H9 (cell line): ENCODE results near the gene CSF1R. TPM values are rescaled to one million over a fixed set of nuclear protein-coding genes. Genes with fewer than 3 reads are reported as not detected.

Experiments
- DNase-seq: peaks from one replicate; pipeline ENCODE4 v3.0.0-alpha.2; 2017
- H2AFZ ChIP-seq: one replicate; pipeline ENCODE4 v1.6.1; 2013; ENCODE audit warnings: mild to moderate bottlenecking, low read length, control low read depth, moderate library complexity
- H2AK5ac ChIP-seq: 2 replicates; pipeline ENCODE4 v1.6.1; 2013; ENCODE audit warnings: low read length, control low read depth, mixed read lengths; ENCODE audit not compliant: insufficient read length
- H2BK120ac ChIP-seq: one replicate; pipeline ENCODE4 v1.6.1; 2013; ENCODE audit warnings: low read depth, mild to moderate bottlenecking, low read length, control low read depth, inconsistent platforms; ENCODE audit not compliant: poor library complexity, severe bottlenecking
- H2BK12ac ChIP-seq: 2 replicates; pipeline ENCODE4 v1.6.1; 2013; ENCODE audit warnings: low read length, control low read depth, mixed read lengths, low read depth; ENCODE audit not compliant: insufficient read length
- H2BK15ac ChIP-seq: 2 replicates; pipeline ENCODE4 v1.6.1; 2013; ENCODE audit warnings: low read depth, low read length, control low read depth
- H2BK20ac ChIP-seq: one replicate; pipeline ENCODE4 v1.6.1; 2013; ENCODE audit warnings: low read depth, mild to moderate bottlenecking, low read length, control low read depth, inconsistent platforms; ENCODE audit not compliant: poor library complexity, severe bottlenecking
- H2BK5ac ChIP-seq: 2 replicates; pipeline ENCODE4 v1.6.1; 2013; ENCODE audit warnings: low read length, control low read depth, mixed read lengths; ENCODE audit not compliant: insufficient read length
- H3K14ac ChIP-seq: 2 replicates; pipeline ENCODE4 v1.6.1; 2013; ENCODE audit warnings: low read length, control low read depth; ENCODE audit not compliant: insufficient read depth
- H3K18ac ChIP-seq: 2 replicates; pipeline ENCODE4 v1.6.1; 2013; ENCODE audit warnings: low read depth, mild to moderate bottlenecking, mixed read lengths, low read length, control low read depth; ENCODE audit not compliant: insufficient read length
- H3K23ac ChIP-seq: 2 replicates; pipeline ENCODE4 v1.6.1; 2013; ENCODE audit warnings: low read length, control low read depth, mixed read lengths, low read depth; ENCODE audit not compliant: insufficient read length
- H3K23me2 ChIP-seq: 2 replicates; pipeline ENCODE4 v1.6.1; 2013; ENCODE audit warnings: low read depth, mild to moderate bottlenecking, mixed read lengths, low read length, control low read depth; ENCODE audit not compliant: insufficient read length, poor library complexity, severe bottlenecking
- H3K27ac ChIP-seq: 2 replicates; pipeline ENCODE4 v1.5.1; 2013; ENCODE audit warnings: low read length, control low read depth, mixed read lengths, low read depth; ENCODE audit not compliant: insufficient read length
- H3K27me3 ChIP-seq: 2 replicates; pipeline ENCODE4 v1.6.1; 2013; ENCODE audit warnings: low read length, control low read depth, inconsistent platforms; ENCODE audit not compliant: insufficient read depth
- H3K4ac ChIP-seq: 2 replicates; pipeline ENCODE4 v1.6.1; 2013; ENCODE audit warnings: low read depth, mild to moderate bottlenecking, control low read depth, inconsistent platforms, low read length, moderate library complexity
- H3K4me1 ChIP-seq: 2 replicates; pipeline ENCODE4 v1.6.1; 2013; ENCODE audit warnings: low read length, control low read depth, inconsistent platforms; ENCODE audit not compliant: insufficient read depth
- H3K4me2 ChIP-seq: 2 replicates; pipeline ENCODE4 v1.6.1; 2013; ENCODE audit warnings: low read length, control low read depth, mixed read lengths; ENCODE audit not compliant: insufficient read length, insufficient read depth
- H3K56ac ChIP-seq: 2 replicates; pipeline ENCODE4 v1.6.1; 2013; ENCODE audit warnings: low read depth, mild to moderate bottlenecking, mixed read lengths, low read length, control low read depth; ENCODE audit not compliant: insufficient read length
- H3K79me1 ChIP-seq: 2 replicates; pipeline ENCODE4 v1.6.1; 2013; ENCODE audit warnings: low read depth, mild to moderate bottlenecking, moderate library complexity, low read length, control low read depth, inconsistent platforms; ENCODE audit not compliant: insufficient read depth, poor library complexity, severe bottlenecking
- H3K79me2 ChIP-seq: 2 replicates; pipeline ENCODE4 v1.6.1; 2013; ENCODE audit warnings: low read length, control low read depth, inconsistent platforms; ENCODE audit not compliant: insufficient read depth
- H3K9ac ChIP-seq: 2 replicates; pipeline ENCODE4 v1.6.1; 2013; ENCODE audit warnings: low read length, control low read depth, mixed read lengths; ENCODE audit not compliant: insufficient read length; ENCODE audit errors: extremely low read depth
- H3K9me3 ChIP-seq: one replicate; pipeline ENCODE4 v1.6.1; 2013; ENCODE audit warnings: low read depth, low read length, inconsistent platforms; ENCODE audit not compliant: control insufficient read depth
- H3T11ph ChIP-seq: one replicate; pipeline ENCODE4 v1.6.1; 2013; ENCODE audit warnings: mild to moderate bottlenecking, low read length, control low read depth, inconsistent platforms
- H4K20me1 ChIP-seq: one replicate; pipeline ENCODE4 v1.6.1; 2013; ENCODE audit not compliant: control insufficient read depth, insufficient read length, insufficient read depth
- H4K5ac ChIP-seq: 2 replicates; pipeline ENCODE4 v1.6.1; 2013; ENCODE audit warnings: low read depth, mild to moderate bottlenecking, mixed read lengths, low read length, control low read depth; ENCODE audit not compliant: insufficient read length
- H4K8ac ChIP-seq: replicated peaks from 2 replicates; pipeline ENCODE4 v1.6.1; 2013; ENCODE audit warnings: low read length, control low read depth, mixed read lengths, low read depth; ENCODE audit not compliant: insufficient read length
- H4K91ac ChIP-seq: 2 replicates; pipeline ENCODE4 v1.6.1; 2013; ENCODE audit warnings: low read depth, mild to moderate bottlenecking, moderate library complexity, mixed read lengths, low read length, control low read depth; ENCODE audit not compliant: insufficient read length
- H3K27ac Mint-ChIP-seq, 3 experiments: 2 replicates in 2 of 3; 3 replicates in 1 of 3; pipeline ENCODE4 v1.8.0; 2020 to 2021; ENCODE audit warnings: mixed read lengths in 3 of 3, mild to moderate bottlenecking in 1 of 3, moderate library complexity in 1 of 3
- H3K27me3 Mint-ChIP-seq: 2 replicates; pipeline ENCODE4 v1.8.0; 2021; ENCODE audit warnings: low read depth, mild to moderate bottlenecking, moderate library complexity, mixed read lengths
- H3K36me3 Mint-ChIP-seq, 3 experiments: 2 replicates in 2 of 3; 3 replicates in 1 of 3; pipeline ENCODE4 v1.8.0; 2020 to 2021; ENCODE audit warnings: low read depth in 3 of 3, mixed read lengths in 3 of 3; ENCODE audit not compliant: insufficient read depth in 1 of 3
- H3K4me1 Mint-ChIP-seq, 2 experiments: 2 replicates each; pipeline ENCODE4 v1.8.0; 2020; ENCODE audit warnings: mixed read lengths in 2 of 2
- H3K4me3 Mint-ChIP-seq, 2 experiments: 2 replicates in 1 of 2; 3 replicates in 1 of 2; pipeline ENCODE4 v1.8.0; 2020 to 2021; ENCODE audit warnings: mild to moderate bottlenecking in 2 of 2, mixed read lengths in 2 of 2, moderate library complexity in 1 of 2
- H3K9me3 Mint-ChIP-seq, 2 experiments: 2 replicates in 1 of 2; 3 replicates in 1 of 2; pipeline ENCODE4 v1.8.0; 2020; ENCODE audit warnings: mild to moderate bottlenecking in 2 of 2, mixed read lengths in 2 of 2, moderate library complexity in 1 of 2
- CTCF ChIP-seq: fragments of 200-600 bp; sonication (generic); conservative IDR thresholded peaks from 3 replicates; pipeline ENCODE4 v1.8.0; 2021; ENCODE audit warnings: antibody characterized with exemption, mild to moderate bottlenecking
- WGBS: extraction: QIAGEN DNeasy Blood & Tissue Kit; methylation state at CpG from one replicate; pipeline ENCODE4 v1.1.7; 2013; ENCODE audit warnings: missing lambda C conversion rate, low lambda C conversion rate, mixed read lengths; ENCODE audit not compliant: insufficient read length; ENCODE audit errors: extremely low coverage; 5-methylcytosine and 5-hydroxymethylcytosine counted together
- total RNA-seq: library from RNA; stranded (reverse); gene quantifications from 2 replicates; pipeline ENCODE4 v1.2.1, GENCODE V29; 2021

The CSF1R gene
- total RNA-seq, 1 experiment from 2014 or later = 0.13 TPM

DNA sequence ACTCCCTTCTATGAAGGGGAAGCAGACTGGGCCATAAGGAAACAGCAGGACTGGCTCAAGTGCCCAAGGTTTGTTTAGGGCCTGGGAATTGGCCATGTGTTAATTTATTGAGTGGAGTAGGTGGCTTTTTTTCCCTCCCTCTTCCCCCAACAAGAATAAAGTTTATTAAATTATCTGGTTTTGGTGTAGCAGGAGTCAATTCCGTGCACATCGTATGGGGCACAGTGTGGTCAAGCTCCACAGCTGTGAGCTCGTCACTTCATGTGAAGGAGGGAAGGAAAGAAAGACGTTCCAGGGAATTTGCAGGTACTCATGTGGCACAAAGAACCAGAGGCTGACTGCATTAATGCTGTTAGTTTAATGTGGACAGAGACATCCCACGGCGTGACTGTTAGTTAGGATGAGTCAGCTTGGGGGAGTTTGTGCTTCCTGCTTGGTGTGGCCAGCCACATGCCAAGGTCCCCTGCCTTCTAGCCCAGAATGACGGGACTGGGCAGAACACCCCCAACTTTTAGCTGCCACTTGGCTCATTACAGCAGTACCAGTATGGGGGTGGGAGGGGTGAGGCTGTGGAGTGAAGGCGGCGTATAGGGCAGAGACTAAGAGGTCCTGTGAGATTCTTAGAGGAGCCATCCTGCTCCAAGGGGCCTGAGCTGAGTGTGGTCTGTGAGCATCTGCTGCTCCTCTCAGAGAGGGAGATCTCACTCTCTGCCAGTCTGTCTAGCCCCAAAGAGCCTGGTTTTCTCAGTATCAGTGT, 33.2 kb downstream of the CSF1R start:
- Histone ChIP-seq H2BK15ac (no peak overlapping the region), H3K79me2 (no peaks in the 10 kb centered on the region), H2BK20ac (no peak overlapping the region), H3K4ac (no peak overlapping the region), H3K27ac (no peak overlapping the region), H3K79me1 (no peaks in the 10 kb centered on the region), H3K56ac (no peak overlapping the region), H3K4me1 (peaks cover 1% of the 10 kb centered on the region; the same call in 1 of the 2 replicates), H2AFZ (no peak overlapping the region), H2BK12ac (no peak overlapping the region), H2BK5ac (no peak overlapping the region), H2BK120ac (no peak overlapping the region), H3K23ac (no peak overlapping the region), H3K23me2 (no peaks in the 10 kb centered on the region), H4K91ac (no peak overlapping the region), H4K8ac (no peak overlapping the region), H3T11ph (no peak overlapping the region), H3K18ac (no peak overlapping the region), H4K20me1 (no peaks in the 10 kb centered on the region), H3K14ac (no peak overlapping the region), H3K4me2 (no peak overlapping the region), H3K9me3 (no peaks in the 10 kb centered on the region), H4K5ac (no peak overlapping the region), H3K9ac (no peak overlapping the region), H3K27me3 (no peaks in the 10 kb centered on the region), H2AK5ac (no peak overlapping the region)
- no peak for DNase-seq
- H3K27me3 Mint-ChIP-seq = peaks cover 4% of the 10 kb centered on the region
- peaks cover 29 to 68% (median 58%) of the 10 kb centered on the region in 3 experiments; a peak in 6 of 7 replicates for H3K36me3 Mint-ChIP-seq
- H3K4me1 Mint-ChIP-seq = peaks cover 14 to 16% of the 10 kb centered on the region in 2 experiments
- no CpG with 5 or more reads among the region's 9 CpGs for WGBS
- no peak overlapping the region for H3K4me3 Mint-ChIP-seq
- H3K9me3 Mint-ChIP-seq = no peaks in the 10 kb centered on the region
- H3K27ac Mint-ChIP-seq = no peak overlapping the region
- no peak for TF ChIP-seq CTCF
